ENCODE data around the gene PLCD1. TPM values are rescaled to one million over a fixed set of nuclear protein-coding genes. Genes with fewer than 3 reads are reported as not detected.

PLCD1 gene
- total RNA-seq, 2 donors from 2014 or later, result 29.7 to 176 TPM

DNA sequence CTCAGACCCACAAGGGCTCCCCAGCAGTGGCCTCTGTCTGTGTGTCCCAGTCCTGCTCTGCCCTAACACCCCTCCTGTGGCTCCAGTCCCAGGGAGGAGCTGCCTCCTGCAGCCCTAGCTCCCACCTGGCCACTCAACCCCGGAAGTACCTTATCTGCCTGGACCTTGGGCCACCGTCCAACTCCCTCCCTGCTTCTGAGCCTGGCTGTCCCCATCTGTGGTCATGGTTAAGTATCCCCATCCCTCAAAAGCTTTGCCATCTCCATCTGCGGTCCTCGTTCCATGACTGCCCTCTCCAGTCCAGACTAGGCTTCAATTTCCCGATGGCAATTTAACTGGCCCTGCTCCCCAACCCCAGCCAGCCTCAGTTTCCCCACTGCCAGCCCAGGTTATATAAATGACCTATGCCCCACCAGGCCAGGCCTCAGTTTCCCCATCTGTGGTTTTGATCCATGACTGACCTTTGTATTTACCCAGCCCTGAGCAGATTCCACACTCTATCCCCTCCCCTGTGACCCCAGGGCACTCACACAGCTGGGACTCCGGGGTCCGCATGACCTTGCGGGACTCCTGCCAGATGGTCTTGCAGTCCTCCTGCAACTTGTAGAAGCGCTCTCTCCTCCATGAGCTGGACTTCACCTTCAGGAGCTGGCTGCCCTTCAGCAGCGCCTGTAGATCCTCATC, 9.6 kb downstream of the PLCD1 start:
- H3K4me1 ChIP-seq (replicated peaks), result no peaks in the 10 kb centered on the region
- H3K27me3 ChIP-seq (replicated peaks; ENCODE audit: insufficient read depth), result no peaks in the 10 kb centered on the region
- no peaks in the 10 kb centered on the region for H3K9me3 ChIP-seq
- no peaks in the 10 kb centered on the region for H3K36me3 ChIP-seq
- no peak for DNase-seq (ENCODE audit: low spot score)
- no peak overlapping the region for H3K4me3 ChIP-seq
- TF ChIP-seq POLR2AphosphoS5 (IDR thresholded peaks at IDR 0.05), result no peak
- TF ChIP-seq POLR2A (IDR thresholded peaks at IDR 0.05), result no peak
- TF ChIP-seq, protein P1, sequence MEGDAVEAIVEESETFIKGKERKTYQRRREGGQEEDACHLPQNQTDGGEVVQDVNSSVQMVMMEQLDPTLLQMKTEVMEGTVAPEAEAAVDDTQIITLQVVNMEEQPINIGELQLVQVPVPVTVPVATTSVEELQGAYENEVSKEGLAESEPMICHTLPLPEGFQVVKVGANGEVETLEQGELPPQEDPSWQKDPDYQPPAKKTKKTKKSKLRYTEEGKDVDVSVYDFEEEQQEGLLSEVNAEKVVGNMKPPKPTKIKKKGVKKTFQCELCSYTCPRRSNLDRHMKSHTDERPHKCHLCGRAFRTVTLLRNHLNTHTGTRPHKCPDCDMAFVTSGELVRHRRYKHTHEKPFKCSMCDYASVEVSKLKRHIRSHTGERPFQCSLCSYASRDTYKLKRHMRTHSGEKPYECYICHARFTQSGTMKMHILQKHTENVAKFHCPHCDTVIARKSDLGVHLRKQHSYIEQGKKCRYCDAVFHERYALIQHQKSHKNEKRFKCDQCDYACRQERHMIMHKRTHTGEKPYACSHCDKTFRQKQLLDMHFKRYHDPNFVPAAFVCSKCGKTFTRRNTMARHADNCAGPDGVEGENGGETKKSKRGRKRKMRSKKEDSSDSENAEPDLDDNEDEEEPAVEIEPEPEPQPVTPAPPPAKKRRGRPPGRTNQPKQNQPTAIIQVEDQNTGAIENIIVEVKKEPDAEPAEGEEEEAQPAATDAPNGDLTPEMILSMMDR (IDR thresholded peaks at IDR 0.05), result no peak
- H3K27ac ChIP-seq, result no peak overlapping the region
- WGBS, result 82% methylated on average over 10 of the region's 10 CpGs
- intact Hi-C loops (cut with DNase I), result no loop called here

DNA sequence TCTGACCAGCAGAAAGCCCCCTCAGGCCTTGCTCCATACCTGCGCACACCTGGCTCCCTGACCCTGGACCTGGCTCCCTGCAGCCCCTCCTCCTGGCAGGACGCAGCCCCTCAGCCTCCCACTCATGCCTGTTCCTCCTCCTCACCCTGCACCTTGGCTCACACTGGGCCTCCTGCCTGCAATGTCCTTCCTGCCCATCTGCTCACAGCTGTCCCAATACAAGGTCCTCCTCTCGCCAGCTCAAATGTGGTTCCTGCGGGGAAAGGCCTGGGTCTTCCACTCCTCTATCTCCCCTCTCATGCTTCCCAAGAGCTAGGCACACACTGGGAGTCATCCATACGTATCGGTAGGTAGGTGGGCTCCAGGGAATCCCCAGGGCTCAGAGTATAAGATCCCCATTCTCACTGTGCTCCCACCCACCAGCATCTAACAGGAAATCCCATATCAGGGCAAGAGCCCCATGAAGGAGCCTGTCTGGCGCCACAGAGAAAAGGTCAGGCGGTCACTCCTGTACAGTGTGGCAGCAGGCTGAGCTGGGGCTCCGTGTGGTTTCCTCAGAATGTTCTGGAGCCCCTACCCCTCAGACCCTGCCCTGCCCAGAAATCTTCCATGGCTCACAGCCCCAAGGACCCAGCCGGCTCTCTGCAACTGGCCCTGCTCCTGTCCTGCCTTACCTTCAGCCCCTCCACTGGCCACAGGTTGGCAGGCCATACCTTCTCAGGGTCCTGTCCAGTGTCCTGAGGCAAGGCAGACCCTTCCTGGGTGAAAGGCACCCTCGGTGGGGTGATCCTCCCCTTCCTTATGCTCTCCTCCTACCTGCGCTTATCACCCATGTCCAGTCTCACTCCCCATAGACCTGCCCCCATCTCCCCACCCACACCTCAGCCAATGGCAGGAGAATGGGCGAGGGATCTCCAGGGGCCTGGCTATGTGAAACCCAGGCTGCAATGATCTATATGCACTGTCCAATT, 10.9 kb downstream of the PLCD1 start:
- no peaks in the 10 kb centered on the region for H3K36me3 ChIP-seq
- no peaks in the 10 kb centered on the region for H3K9me3 ChIP-seq
- no peak for TF ChIP-seq POLR2A (IDR thresholded peaks at IDR 0.05)
- TF ChIP-seq POLR2AphosphoS5 (IDR thresholded peaks at IDR 0.05), result no peak
- TF ChIP-seq, protein P1 (IDR thresholded peaks at IDR 0.05), result no peak
- no peak for DNase-seq (ENCODE audit: low spot score)
- no peak overlapping the region for H3K4me3 ChIP-seq
- intact Hi-C loops (cut with DNase I), result no loop called here
- no peaks in the 10 kb centered on the region for H3K4me1 ChIP-seq (replicated peaks)
- H3K27me3 ChIP-seq (replicated peaks; ENCODE audit: insufficient read depth), result no peaks in the 10 kb centered on the region
- WGBS, result 85% methylated on average over 13 of the region's 13 CpGs
- H3K27ac ChIP-seq, result no peak overlapping the region

DNA sequence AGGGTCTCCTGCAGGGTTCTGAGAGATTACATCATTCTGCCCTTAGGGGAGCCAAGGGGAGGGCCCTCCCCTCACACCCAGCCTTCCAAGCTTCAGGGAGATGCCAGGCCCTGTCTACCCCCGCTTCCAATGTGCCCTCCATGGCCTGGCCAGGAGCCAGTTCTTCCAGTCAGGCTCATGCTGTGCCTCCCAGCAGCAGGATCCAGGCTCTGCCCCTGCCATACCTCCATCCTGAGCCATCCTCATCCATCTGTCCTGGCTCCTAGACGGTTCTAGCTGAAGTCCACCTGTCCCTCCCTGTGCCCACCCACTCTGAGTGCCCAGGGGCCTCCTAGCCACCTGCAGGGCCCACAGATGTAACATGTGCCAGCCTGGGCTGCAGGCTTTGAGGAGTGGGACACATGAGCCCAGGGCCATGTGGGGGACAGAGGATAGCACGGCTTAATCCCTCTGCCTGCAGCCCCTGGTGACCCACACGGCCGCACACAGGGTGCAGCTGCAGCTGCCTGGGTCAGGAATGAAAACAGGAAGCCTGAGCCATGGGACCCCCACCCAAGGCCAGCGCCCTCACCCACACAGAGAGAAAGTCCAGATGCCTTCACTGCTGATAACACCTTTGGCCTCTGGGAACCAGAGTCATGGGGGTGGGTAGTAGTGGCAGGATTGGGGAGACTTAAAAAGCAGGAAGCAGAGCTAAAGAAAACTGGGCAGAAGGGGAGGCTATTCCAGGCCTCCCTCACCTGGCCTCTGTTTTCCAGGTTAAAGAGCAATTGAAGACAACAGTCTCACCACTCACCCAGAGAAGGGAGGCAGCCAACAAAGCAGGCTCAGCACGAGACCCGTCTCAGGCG, 11.8 kb downstream of the PLCD1 start:
- Histone ChIP-seq H3K9me3 (no peaks in the 10 kb centered on the region), H3K27me3 (replicated peaks; ENCODE audit: insufficient read depth) (no peaks in the 10 kb centered on the region), H3K36me3 (no peaks in the 10 kb centered on the region), H3K27ac (no peak overlapping the region), H3K4me3 (no peak overlapping the region), H3K4me1 (replicated peaks) (no peaks in the 10 kb centered on the region)
- TF ChIP-seq, protein P1 (IDR thresholded peaks at IDR 0.05), result no peak
- TF ChIP-seq POLR2A (IDR thresholded peaks at IDR 0.05) (no peak), POLR2AphosphoS5 (IDR thresholded peaks at IDR 0.05) (no peak)
- no peak for DNase-seq (ENCODE audit: low spot score)
- WGBS, result 78% methylated on average over 9 of the region's 9 CpGs
- intact Hi-C loops (cut with DNase I), result no loop called here

DNA sequence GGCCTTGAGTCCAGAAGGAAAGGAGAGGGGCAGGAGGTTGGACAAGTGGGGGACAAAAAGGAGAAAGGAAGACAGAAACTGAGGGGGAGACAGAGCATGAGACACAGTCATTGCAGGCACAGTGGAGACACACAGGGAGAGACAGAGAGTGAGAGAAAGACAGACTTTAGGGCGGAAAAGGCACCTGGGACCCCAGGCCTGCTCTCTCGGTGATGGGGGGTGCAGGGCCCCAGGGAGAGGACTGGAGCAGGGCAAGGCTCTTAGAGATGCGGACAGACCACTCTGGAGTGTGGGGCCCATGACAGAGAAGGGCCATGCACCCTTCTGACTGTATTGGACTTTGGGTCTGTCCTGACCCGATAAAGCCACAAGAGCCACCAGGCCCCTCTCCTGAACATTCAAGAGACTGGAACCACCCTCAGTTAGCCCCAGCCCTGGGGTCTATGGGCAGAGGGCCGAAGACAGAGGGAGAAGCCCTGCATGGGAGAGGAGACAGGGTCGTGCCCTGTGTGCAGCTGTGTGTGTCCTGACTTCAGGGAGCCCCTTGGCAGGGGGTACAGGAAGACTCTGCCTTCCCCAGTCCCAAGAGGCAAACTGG, 12.5 kb downstream of the PLCD1 start:
- Histone ChIP-seq H3K4me1 (replicated peaks) (no peaks in the 10 kb centered on the region), H3K9me3 (no peaks in the 10 kb centered on the region), H3K27ac (no peak overlapping the region), H3K36me3 (no peaks in the 10 kb centered on the region), H3K4me3 (no peak overlapping the region), H3K27me3 (replicated peaks; ENCODE audit: insufficient read depth) (no peaks in the 10 kb centered on the region)
- WGBS, result 86% methylated on average over 4 of the region's 6 CpGs
- intact Hi-C loops (cut with DNase I), result no loop called here
- no peak for DNase-seq (ENCODE audit: low spot score)
- TF ChIP-seq, protein P1 (IDR thresholded peaks at IDR 0.05), result no peak
- TF ChIP-seq POLR2AphosphoS5 (IDR thresholded peaks at IDR 0.05) (no peak), POLR2A (IDR thresholded peaks at IDR 0.05) (no peak)
